GM12873 (cell line): Measurements from ENCODE around the gene DOK6.

Experiments used
- TF ChIP-seq, protein P1 (sequence below): IDR thresholded peaks from 2 replicates; pipeline ENCODE4 v1.5.1; 2012; ENCODE audit warnings: low read depth, mild to moderate bottlenecking, moderate library complexity, low read length, control low read depth; ENCODE audit not compliant: insufficient read depth; ENCODE audit errors: missing control alignments

Gene DOK6

DNA sequence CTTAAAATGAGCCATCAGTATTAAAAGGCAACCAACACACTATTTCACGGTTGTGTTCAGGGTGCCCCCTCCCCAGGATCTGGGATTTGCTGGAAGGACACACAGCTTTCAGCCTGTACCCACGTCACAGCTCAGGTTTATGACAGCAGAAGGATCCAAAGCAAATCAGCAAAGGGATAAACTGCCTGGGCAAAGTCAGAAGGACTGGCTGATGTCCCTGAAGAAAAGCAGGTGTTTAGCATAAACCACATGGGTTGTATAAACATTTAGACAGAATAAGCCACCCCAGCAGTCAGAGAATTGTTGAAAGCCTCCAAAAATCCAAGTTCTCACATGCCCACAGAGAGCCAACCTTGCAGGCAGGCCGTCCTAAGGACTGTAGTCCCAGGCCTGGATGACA lies 483.1 kb downstream of the DOK6 start:
- TF ChIP-seq, protein P1, sequence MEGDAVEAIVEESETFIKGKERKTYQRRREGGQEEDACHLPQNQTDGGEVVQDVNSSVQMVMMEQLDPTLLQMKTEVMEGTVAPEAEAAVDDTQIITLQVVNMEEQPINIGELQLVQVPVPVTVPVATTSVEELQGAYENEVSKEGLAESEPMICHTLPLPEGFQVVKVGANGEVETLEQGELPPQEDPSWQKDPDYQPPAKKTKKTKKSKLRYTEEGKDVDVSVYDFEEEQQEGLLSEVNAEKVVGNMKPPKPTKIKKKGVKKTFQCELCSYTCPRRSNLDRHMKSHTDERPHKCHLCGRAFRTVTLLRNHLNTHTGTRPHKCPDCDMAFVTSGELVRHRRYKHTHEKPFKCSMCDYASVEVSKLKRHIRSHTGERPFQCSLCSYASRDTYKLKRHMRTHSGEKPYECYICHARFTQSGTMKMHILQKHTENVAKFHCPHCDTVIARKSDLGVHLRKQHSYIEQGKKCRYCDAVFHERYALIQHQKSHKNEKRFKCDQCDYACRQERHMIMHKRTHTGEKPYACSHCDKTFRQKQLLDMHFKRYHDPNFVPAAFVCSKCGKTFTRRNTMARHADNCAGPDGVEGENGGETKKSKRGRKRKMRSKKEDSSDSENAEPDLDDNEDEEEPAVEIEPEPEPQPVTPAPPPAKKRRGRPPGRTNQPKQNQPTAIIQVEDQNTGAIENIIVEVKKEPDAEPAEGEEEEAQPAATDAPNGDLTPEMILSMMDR, result no peak

DNA sequence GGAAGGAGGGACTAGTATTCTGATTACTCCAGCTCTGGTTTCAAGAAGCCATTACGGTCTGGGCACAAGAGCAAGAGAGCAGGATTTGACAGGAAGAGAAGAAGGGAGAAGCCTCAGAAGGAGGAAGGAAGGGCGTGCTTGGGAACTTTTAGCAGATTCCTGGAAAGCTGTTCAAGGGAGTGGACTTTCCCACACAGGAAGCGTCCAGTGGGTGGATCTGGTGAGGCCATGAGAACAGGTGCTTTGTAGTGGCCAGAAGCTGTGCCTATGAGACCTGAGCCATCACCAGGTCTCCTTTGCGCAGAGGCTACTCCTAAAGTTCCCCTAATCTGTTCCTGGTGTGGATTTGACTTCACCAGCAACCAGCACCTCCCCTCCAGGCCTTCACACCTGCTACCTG lies 484.7 kb downstream of the DOK6 start:
- TF ChIP-seq, protein P1, result no peak

- TF ChIP-seq, protein P1, result no peak
Observed at GRCh38 chr18:69885841-69886531, 485.3 kb downstream of the DOK6 start.

DNA sequence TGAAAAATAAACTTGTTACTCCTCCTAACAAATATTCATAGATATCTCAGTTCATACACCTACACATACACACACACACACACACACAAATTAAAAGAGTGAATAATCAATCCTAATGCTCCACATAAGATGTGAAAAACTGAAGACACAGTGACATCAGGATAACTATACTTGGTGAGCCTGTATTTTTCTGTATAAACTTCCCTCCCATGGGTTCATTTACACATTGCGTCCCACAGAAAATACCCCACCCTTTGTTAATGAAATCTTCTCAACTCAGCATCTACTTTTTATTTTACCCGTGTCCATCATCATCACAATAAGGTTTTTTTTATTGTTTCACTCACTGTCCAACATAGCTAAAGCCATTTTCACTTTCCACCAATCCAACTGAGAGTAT lies 486.6 kb downstream of the DOK6 start:
- TF ChIP-seq, protein P1, result no peak

GRCh38 chr18:69889009-69889408 lies 488.3 kb downstream of the DOK6 start:
- TF ChIP-seq, protein P1, result no peak

DNA sequence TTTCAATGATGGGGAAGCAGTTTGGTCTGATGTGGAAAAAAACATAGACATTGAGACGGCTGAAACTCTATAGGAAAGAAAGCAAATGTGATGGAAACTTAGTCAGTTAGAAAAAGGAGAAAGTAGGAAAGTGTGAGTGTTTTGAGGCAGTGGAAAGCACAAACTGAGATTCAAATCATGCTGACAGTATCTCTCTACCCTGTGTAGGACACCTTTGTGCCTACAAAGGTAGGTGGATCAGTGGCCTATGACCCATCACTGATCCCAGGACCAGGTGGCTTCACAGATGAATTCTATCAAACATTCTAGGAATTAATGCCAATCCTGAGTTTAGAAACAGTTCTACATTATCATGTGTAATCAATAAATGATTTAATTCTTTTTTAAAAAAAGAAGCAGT lies 489.9 kb downstream of the DOK6 start:
- TF ChIP-seq, protein P1, result no peak

GRCh38 chr18:69894467-69894866 lies 493.8 kb downstream of the DOK6 start:
- TF ChIP-seq, protein P1, result no peak
